AML-193 (cell line): Measurements from ENCODE around the gene PAK2.
"Not testable (repeated sequence)": the region's sequence is repeated elsewhere in the genome, so short reads cannot be mapped to it uniquely, and the experiment has no call there.

Source experiments
- DNase-seq, 2 experiments: peaks; one replicate each; lab custom pipeline; 2025; lab: John Stamatoyannopoulos, UW

Gene PAK2

DNA sequence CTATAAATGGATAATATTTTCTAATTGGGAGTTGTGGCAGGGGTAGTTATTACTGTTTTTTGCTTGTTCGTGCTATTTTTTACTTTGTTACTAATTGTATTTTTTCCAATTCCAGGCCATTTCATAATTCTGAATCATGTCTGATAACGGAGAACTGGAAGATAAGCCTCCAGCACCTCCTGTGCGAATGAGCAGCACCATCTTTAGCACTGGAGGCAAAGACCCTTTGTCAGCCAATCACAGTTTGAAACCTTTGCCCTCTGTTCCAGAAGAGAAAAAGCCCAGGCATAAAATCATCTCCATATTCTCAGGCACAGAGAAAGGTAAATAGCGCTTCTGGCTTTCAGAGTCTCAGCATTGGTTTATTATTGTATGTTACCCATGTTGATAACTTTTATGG, 42.9 kb downstream of the PAK2 start:
- DNase-seq = no peak

GRCh38 chr3:196788528-196788927, 48.9 kb downstream of the PAK2 start:
- DNase-seq = no peak

DNA sequence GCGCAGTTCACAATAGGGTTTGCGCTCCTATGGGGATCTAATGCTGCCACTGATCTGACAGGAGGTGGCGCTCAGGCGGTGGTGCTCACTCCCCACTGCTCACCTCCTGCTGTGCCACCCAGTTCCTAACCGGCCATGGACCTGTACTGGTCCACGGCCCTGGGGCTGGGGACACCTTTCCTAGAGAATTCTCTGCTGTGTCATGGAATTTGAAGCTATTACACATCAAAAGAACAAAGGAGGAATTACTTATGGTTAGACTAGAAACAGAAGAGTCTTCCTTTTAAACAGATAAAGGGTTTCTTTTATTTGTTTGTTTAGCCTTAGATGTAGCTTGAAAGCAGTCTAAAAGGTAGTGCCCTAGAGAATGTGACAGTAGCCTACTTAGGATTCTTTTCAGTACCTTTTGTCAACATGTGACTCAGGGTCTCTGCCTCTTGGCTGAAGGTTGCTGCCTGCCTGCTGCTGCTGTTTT, 50.3 kb downstream of the PAK2 start:
- DNase-seq = no peak

DNA sequence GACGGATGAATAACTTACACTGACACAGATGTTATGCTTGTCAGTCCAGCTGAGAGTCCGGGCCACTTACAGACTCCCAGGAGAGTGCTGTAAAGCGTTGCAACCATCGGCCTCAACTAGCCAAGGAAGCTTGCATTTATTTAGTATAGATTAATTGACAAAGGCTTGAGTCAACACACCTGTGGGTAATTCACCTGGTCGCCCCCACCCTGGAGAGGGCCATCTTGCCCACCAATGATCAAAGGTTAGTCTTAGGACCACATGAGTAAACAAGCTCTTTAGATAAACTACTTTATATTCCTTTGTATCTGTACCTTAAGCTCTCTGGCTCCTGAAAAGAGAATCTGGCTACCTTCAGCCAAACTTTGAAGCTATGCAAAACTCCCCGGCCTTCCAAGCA, 51.0 kb downstream of the PAK2 start:
- no peak for DNase-seq

GRCh38 chr3:196792771-196793170, 53.1 kb downstream of the PAK2 start:
- DNase-seq = no peak

DNA sequence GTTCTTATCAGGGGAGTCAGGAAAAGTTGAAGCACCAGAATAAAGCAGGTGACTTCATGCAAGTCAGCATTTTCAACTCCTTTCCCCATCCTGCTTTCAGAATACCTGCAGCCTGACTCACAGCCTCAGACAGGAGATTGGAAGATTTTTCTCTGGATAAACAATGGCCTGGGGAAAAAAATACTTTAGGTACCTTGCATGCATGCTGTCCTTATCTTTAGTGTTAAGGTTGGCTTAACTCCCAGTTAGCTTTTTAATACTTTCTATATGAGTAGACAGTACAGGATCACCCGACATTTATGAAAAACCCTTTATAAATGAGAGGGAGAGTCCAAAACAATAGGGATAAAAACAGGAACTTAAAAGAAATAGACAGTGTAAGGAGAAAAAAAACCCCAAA, 53.6 kb downstream of the PAK2 start:
- no peak for DNase-seq

GRCh38 chr3:196794467-196794866, 54.8 kb downstream of the PAK2 start:
- DNase-seq = no peak

DNA sequence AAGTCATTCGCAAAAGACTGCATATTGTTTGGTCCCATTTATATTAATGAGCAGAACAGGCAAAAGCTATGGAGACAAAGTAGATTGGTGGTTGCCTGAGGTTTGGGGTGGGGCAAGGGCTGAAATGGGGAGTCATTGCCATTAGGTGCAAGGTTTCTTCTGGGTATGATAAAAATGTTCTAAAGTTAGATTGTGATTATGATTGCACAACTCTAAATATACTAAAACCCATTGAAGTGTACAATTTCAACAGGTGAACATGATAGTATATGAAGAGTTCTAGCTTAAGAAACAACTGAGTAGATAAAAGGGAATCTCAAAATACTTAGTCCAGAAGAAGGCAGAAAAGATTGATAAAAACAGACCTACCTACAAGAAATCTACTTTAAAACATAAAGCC, 56.7 kb downstream of the PAK2 start:
- no peak for DNase-seq

DNA sequence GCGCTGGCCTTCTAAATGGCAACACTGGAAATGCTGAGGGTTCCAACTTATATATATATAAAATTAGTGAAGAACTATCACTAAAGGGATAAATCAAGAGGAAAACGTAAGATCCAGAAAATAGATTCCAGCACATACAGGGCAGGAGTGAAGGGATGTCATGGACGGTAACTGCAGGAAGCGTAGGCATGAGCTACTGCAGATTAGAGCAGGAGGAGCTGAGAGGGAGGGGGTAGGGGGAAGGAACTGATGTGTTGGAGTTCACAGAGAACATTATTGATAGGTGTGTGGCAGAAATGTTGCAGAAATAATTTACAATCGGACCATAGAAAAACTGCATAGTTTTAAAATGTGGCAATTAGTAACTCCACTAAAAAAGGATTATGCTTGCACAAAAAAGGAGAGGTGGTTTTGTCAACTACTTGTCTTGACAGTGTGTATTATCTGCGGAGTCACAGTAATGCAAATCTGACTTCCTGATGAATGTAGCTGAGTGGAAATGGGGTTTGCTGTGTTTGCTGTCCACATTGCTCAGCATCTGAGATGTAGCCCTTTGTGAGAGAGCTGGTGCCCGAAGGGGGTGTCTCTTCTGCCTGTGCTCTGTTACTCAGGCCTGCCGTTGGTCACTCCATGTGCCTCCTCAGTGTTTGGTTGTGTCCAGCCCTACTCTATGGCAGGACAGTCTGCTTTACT, 61.2 kb downstream of the PAK2 start:
- DNase-seq = no peak

- DNase-seq = no peak
Observed at GRCh38 chr3:196803891-196804468, 64.3 kb downstream of the PAK2 start.

DNA sequence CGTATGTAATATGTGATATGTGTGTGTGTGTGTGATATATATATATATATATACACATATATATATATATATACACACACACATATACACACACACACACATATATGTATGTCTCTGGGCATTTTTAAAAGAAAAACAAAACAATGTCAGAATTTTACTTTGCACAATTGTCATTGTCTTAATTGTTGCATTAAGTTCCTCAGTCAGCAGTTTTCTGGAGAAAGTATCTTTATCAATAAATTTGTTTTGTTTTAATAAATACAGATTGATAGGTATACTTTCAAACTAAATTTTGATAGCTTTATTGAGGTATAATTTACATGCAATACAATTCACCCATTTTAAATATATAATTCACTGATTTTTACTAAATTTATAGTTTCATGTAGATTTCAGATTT, 65.1 kb downstream of the PAK2 start:
- no peak for DNase-seq

DNA sequence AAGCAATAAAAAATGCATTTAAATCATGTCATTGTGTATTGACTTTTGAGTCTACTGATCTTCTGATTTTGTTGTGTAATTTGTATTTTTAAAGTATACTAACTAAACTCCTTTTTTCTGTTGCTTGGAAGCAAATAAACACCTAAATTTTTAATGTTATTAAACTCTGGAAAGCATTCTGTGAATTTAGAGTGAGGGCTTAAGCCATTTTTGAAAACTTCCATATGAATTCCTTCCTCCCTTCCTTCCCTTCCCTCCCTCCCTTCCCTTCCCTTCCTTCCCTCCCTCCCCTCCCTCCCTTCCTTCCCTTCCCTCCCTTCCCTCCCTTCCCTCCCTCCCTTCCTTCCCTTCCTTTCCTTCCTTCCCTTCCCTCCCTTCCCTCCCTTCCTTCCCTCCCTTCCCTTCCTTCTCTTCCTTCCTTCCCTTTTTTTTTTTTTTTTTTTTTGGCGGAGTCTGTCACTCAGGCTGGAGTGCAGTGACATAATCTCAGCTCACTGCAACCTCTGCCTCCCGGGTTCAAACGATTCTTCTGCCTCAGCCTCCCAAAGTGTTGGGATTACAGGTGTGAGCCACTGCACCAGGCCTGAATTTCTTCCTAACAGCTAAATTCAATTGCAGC, 71.4 kb downstream of the PAK2 start:
- no peak for DNase-seq

DNA sequence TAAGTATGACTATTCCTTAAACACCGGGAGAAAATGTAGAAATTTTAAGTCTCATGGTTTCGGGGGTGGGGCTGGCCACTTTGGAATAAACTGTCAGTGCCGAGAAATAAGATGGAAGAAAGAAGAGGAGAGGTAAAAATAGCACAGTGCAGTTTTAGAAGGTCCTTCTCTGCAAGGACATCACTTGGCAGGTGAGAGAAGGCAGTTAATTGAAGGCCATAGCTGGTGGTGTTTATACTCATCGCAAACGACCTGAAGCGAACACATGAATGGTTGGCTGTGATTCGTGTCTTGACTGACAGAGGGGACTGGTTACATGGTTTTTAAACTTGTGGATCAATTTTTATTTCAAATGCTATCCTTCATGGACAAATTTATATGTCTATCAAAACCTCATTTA, 73.2 kb downstream of the PAK2 start:
- DNase-seq = no peak

- no peak for DNase-seq
Observed at GRCh38 chr3:196813903-196814302, 74.2 kb downstream of the PAK2 start.

DNA sequence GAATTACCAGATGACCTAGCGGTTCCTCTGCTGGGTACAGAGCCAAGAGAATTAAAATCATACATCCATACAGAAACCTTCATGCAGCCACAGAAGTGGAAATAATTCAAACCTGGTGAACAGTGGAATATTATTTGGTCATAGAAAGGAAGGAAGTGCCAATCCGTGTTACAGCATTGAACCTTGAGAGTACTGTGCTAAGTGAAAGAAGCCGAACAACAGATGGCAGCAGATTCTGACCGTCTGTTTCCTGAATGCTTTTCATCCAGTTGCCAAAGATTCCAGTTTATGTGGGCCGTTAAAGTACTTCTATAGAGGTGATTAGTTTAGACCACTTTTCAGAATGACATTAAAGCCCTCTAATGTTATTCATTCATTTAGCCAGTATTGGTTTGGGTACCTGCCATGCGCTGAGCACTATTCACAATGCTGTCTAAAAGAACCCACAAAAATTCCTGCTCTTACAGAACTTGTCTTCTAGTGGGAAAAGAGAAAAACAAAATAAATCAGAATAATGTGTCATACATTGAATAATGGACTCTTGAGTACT, 82.2 kb downstream of the PAK2 start:
- no peak for DNase-seq

DNA sequence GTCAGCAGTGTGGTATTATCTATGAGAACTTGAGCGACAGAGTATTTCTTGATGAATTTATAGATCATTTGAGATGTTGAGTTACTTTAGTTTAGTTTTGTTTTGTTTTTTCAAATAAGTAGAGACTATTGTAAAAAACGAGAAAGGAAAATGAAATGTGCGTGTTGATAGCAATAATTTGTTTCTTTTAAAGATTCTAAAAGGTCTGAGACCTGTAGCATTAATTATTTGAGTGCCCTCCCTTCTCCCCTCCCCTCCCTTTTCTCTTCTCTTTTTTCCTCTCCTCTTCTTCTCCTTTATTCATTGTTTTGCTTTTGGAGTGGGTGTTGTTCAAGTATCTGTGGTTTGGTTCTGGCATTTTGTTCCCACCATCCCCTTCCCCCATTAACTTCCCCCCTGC, 90.0 kb downstream of the PAK2 start:
- DNase-seq = not testable (repeated sequence)

DNA sequence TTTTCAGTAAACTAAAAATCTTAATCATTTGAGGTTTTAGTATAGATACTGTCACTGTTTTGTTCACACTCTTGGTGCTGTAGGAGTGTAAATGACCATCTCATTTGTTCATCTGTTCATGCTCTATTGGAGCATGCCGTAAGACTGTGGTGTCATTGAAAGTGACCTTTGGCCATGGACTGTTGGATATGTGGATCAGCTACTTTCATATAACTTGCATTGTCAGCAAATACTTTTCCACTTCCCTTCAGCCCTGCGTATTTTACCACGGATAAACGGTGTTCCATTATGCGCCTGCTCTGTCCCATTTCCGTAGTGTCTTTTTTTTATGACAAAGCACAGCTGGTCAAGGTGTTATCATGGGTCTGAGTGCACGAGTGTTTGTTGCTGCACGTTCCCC, 95.4 kb downstream of the PAK2 start:
- DNase-seq = no peak

DNA sequence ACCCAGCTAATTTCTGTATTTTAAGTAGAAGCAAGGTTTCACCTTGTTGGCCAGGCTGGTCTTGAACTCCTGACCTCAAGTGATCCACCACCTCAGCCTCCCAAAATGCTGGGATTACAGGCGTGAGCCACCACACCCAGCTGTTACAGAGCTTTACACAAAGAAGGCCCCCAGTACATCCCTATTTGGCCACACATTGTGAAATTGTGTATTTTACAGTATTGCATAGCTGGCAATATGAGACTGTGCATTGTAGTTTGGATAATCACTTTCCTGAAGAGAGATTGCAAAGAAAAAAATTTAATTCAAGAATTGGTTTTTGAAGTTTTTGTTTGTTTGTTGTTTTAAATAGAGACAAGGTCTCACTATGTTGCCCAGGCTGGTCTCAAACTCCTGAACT, 97.0 kb downstream of the PAK2 start:
- not testable (repeated sequence) for DNase-seq

DNA sequence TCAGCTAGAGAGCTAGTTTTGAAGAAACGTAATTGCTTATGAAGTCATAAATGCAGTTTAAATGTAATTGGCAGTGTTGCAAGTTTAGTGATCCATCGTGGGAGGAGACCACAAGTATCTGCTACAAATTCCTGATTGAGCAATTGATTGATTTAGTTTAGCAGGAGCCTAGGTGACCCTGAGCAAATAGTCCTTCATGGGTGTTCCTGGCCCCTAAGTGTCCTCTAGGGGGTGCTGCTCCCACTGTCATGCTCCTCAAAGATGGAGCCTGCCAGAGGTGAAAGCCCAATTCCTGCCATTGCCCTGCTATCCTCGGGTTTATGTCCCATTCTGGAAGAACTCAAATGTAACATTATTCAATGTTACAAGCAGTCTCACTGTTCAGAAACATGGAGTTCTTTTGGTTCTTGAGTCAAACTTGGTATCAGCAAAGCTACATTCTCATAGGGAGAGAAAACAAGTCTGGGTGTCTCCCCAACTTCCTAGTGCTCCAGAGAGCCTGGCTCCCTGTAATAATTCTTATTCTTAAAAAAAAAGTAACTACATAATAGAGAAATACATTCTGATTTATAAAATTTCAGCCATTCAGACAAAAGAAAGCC, 98.3 kb downstream of the PAK2 start:
- peak; percentile 80 to 82 for DNase-seq

DNA sequence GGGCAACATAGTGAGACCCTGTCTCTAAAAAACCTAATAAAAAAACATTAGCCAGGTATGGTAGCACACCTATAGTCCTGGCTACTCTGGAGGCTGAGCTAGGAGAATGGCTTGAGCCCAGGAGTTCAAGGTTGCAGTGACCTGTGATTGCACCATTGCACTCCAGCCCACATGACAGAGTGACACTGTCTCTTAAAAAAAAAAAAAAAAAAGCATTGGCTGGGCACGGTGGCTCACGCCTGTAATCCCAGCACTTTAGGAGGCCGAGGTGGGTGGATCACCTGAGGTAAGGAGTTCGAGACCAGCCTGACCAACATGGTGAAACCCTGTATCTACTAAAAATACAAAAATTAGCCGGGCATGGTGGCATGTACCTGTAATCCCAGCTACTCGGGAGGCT, 99.7 kb downstream of the PAK2 start:
- not testable (repeated sequence) for DNase-seq

DNA sequence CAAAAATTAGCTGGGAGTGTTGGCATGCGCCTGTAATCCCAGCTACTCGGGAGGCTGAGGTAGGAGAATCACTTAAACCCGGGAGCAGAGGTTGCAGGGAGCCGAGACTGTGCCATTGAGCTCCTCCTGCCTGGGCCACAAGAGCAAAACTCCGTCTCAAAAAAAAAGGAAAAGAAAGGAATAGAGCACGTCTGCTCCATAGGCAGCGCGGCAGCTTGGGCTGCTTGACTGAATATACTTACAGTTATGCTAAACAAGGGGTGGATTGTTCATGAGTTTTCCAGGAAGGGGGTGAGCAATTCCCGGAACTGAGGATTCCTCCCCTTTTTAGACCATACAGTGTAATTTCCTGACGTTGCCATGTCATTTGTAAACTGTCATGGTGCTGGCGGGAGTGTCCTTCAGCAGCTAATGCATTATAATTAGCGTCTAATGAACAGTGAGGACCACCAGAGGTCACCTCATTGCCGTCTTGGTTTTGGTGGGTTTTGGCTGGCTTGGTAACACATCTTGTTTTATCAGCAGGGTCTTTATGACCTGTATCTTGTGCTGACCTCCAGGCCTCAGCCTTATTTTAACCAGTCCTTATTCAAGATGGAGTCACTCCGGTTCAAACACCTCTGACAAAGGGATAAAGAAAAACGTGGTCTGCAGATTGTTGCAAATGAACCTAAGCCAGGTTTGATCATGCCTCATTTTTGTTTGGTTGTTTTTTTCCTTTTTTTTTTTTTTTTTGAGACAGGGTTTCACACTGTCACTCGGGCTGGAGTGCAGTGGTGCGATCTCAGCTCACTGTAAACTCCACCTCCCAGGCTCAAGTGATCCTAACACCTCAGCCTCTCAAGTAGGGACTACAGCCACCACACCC, 103.1 kb downstream of the PAK2 start:
- DNase-seq = no peak
